Measurements from ENCODE around the gene TASOR. TPM values are rescaled to one million over a fixed set of nuclear protein-coding genes. Genes with fewer than 3 reads are reported as not detected.
A peak's percentile ranks its signal among the peaks of the same experiment; 100 is the strongest.

Gene TASOR
- 25.1 TPM for polyA plus RNA-seq (2013, experiment 1 of 2)
- 24.2 TPM for polyA plus RNA-seq (2013, experiment 2 of 2)

DNA sequence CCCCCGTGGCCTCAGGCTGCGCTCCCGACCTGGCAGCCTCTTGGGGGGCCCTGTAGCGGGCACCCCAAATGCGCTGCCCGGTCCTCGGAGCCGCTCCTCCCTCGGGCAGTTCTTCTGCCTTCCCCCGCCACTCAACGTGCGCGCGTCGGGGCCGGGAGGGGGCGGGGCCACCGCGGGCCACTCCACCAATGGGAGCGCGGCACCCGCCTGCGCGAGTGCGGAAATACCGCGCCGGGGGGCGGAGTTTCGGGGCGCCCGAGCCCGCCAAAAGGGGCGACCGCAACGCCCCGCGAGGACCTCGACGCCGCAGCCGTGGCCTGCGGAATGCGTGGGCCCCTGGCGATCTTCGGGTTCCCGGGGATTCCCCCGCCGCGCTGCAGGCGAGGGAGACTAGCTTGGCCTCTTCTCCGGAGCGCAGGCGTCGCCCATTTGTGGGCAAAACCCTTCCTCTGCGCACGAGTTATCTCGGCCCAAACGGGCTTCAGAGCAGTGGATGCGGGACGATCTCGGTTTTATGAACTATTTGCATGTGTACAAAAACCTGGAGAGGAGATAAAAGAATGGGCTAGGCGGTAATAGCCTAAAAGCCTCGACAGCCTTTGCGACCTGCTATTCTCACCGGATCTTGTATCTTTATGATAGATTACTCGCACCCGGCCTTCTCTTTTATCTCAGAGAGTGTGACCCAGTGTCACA lies at the start of gene TASOR:
TSS of gene TASOR (minus strand) at position 144 of the 696 bp plus-strand sequence. CDS start 259 bp downstream, outside the sequence.
- peak within 1 kb of the TSS; percentile 97 for H4K91ac ChIP-seq (ENCODE audit: low read length)
- H3K27ac ChIP-seq (ENCODE audit: low read length, poor library complexity, severe bottlenecking): peak within 1 kb of the TSS; percentile 87
- H3K4me3 ChIP-seq (ENCODE audit: insufficient read depth in 1 of 2, low read depth in 1 of 2, low read length in 2 of 2): peak within 1 kb of the TSS; percentile 75 to 82
- H3K4ac ChIP-seq (ENCODE audit: low read depth in 1 of 2, low read length in 2 of 2): peak within 1 kb of the TSS; percentile 91 to 98
- WGBS: 33% methylated on average over 65 of the region's 68 CpGs
- no peak within 1 kb of the TSS for H2BK12ac ChIP-seq (ENCODE audit: low read length in 2 of 2)
- peaks cover 7% of the 10 kb centered on the region for H3K4me1 ChIP-seq (ENCODE audit: control insufficient read depth, insufficient read depth, low read depth, low read length)
- peak; percentile 76 for DNase-seq
- peak within 1 kb of the TSS; percentile 88 for H2BK120ac ChIP-seq (ENCODE audit: low read depth, low read length)
- H3K9ac ChIP-seq (ENCODE audit: low read length): peak within 1 kb of the TSS; percentile 99
- H3K23ac ChIP-seq (ENCODE audit: low read length in 2 of 2): no peak within 1 kb of the TSS
- H2BK15ac ChIP-seq (ENCODE audit: low read depth, poor library complexity, severe bottlenecking): peak within 1 kb of the TSS; percentile 95
- H2BK5ac ChIP-seq (ENCODE audit: low read depth, low read length, poor library complexity, severe bottlenecking): peak within 1 kb of the TSS; percentile 94
- H4K8ac ChIP-seq (ENCODE audit: low read length): peak within 1 kb of the TSS; percentile 96
- H3K36me3 ChIP-seq (ENCODE audit: control insufficient read depth in 1 of 2, insufficient read depth in 2 of 2, low read depth in 1 of 2, low read length in 2 of 2): peaks cover 0 to 15% of the 10 kb centered on the region in 2 experiments
- no peaks in the 10 kb centered on the region for H3K9me3 ChIP-seq (ENCODE audit: control insufficient read depth, low read length)
- H3K27me3 ChIP-seq (ENCODE audit: control insufficient read depth in 1 of 2, insufficient read depth in 1 of 2, low read length in 2 of 2): no peaks in the 10 kb centered on the region
- H3K79me1 ChIP-seq (replicated peaks; ENCODE audit: low read length, poor library complexity, severe bottlenecking): peaks cover 5% of the 10 kb centered on the region
- no peak within 1 kb of the TSS for H2AK5ac ChIP-seq (ENCODE audit: low read length, severe bottlenecking)
- peak within 1 kb of the TSS; percentile 73 for H2AFZ ChIP-seq (ENCODE audit: low read depth, low read length)
- H3K4me2 ChIP-seq (ENCODE audit: low read length, poor library complexity, severe bottlenecking): peak within 1 kb of the TSS; percentile 59
- H3K18ac ChIP-seq (ENCODE audit: low read depth in 1 of 2, low read length in 2 of 2): peak within 1 kb of the TSS; percentile 96 to 99
- peak within 1 kb of the TSS; percentile 44 to 93 for H3K14ac ChIP-seq (ENCODE audit: low read length in 2 of 2)

DNA sequence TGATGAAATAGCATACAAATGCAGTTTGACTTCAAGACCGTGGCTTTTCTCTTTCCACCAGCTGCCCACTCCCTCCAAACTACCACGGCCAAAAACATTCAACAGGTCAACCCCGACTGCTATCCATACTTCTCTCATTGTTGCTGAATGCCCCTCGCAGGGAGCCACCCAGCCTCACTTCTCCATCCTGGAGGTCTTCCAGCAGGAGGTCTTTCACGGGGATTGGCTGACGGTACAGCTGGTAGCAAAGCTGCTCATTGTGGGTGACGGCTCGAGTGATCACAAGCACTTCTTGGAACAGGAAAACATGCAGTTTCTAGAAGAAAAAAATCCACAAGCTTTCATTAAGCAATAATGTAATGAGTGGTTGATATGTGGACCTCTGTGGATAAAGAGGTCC lies 49.0 kb upstream of the TASOR start:
- no peak overlapping the region for H3K27ac ChIP-seq (ENCODE audit: low read length, poor library complexity, severe bottlenecking)
- WGBS: 98% methylated on average over 8 of the region's 8 CpGs
- no peak overlapping the region for H2BK120ac ChIP-seq (ENCODE audit: low read depth, low read length)
- no peak overlapping the region for H2AFZ ChIP-seq (ENCODE audit: low read depth, low read length)
- H3K14ac ChIP-seq (ENCODE audit: low read length in 2 of 2): no peak overlapping the region
- no peak overlapping the region for H4K91ac ChIP-seq (ENCODE audit: low read length)
- no peaks in the 10 kb centered on the region for H3K4me1 ChIP-seq (ENCODE audit: control insufficient read depth, insufficient read depth, low read depth, low read length)
- H2BK5ac ChIP-seq (ENCODE audit: low read depth, low read length, poor library complexity, severe bottlenecking): no peak overlapping the region
- no peaks in the 10 kb centered on the region for H3K9me3 ChIP-seq (ENCODE audit: control insufficient read depth, low read length)
- peaks cover 0 to 72% of the 10 kb centered on the region in 2 experiments for H3K36me3 ChIP-seq (ENCODE audit: control insufficient read depth in 1 of 2, insufficient read depth in 2 of 2, low read depth in 1 of 2, low read length in 2 of 2)
- no peak overlapping the region for H2BK15ac ChIP-seq (ENCODE audit: low read depth, poor library complexity, severe bottlenecking)
- no peak overlapping the region for H2BK12ac ChIP-seq (ENCODE audit: low read length in 2 of 2)
- no peaks in the 10 kb centered on the region for H3K79me1 ChIP-seq (replicated peaks; ENCODE audit: low read length, poor library complexity, severe bottlenecking)
- H3K4ac ChIP-seq (ENCODE audit: low read depth in 1 of 2, low read length in 2 of 2): no peak overlapping the region
- H4K8ac ChIP-seq (ENCODE audit: low read length): no peak overlapping the region
- no peak overlapping the region for H3K18ac ChIP-seq (ENCODE audit: low read depth in 1 of 2, low read length in 2 of 2)
- H3K4me2 ChIP-seq (ENCODE audit: low read length, poor library complexity, severe bottlenecking): no peak overlapping the region
- no peak for DNase-seq
- H3K9ac ChIP-seq (ENCODE audit: low read length): no peak overlapping the region
- H3K23ac ChIP-seq (ENCODE audit: low read length in 2 of 2): no peak overlapping the region
- no peaks in the 10 kb centered on the region for H3K27me3 ChIP-seq (ENCODE audit: control insufficient read depth in 1 of 2, insufficient read depth in 1 of 2, low read length in 2 of 2)
- H3K4me3 ChIP-seq (ENCODE audit: insufficient read depth in 1 of 2, low read depth in 1 of 2, low read length in 2 of 2): no peak overlapping the region
- H2AK5ac ChIP-seq (ENCODE audit: low read length, severe bottlenecking): no peak overlapping the region

GRCh38 chr3:56725175-56725574 lies 42.1 kb upstream of the TASOR start:
- Histone ChIP-seq H2BK12ac (ENCODE audit: low read length in 2 of 2) (no peak overlapping the region), H3K4ac (ENCODE audit: low read depth in 1 of 2, low read length in 2 of 2) (no peak overlapping the region), H3K18ac (ENCODE audit: low read depth in 1 of 2, low read length in 2 of 2) (no peak overlapping the region), H2BK120ac (ENCODE audit: low read depth, low read length) (no peak overlapping the region), H2AK5ac (ENCODE audit: low read length, severe bottlenecking) (no peak overlapping the region), H3K14ac (ENCODE audit: low read length in 2 of 2) (no peak overlapping the region), H2BK5ac (ENCODE audit: low read depth, low read length, poor library complexity, severe bottlenecking) (no peak overlapping the region), H3K79me1 (replicated peaks; ENCODE audit: low read length, poor library complexity, severe bottlenecking) (no peaks in the 10 kb centered on the region), H4K91ac (ENCODE audit: low read length) (no peak overlapping the region), H2AFZ (ENCODE audit: low read depth, low read length) (no peak overlapping the region), H2BK15ac (ENCODE audit: low read depth, poor library complexity, severe bottlenecking) (no peak overlapping the region), H3K4me3 (ENCODE audit: insufficient read depth in 1 of 2, low read depth in 1 of 2, low read length in 2 of 2) (no peak overlapping the region), H3K27me3 (ENCODE audit: control insufficient read depth in 1 of 2, insufficient read depth in 1 of 2, low read length in 2 of 2) (no peaks in the 10 kb centered on the region), H3K23ac (ENCODE audit: low read length in 2 of 2) (no peak overlapping the region), H3K4me1 (ENCODE audit: control insufficient read depth, insufficient read depth, low read depth, low read length) (no peaks in the 10 kb centered on the region), H3K9ac (ENCODE audit: low read length) (no peak overlapping the region), H3K4me2 (ENCODE audit: low read length, poor library complexity, severe bottlenecking) (no peak overlapping the region), H3K9me3 (ENCODE audit: control insufficient read depth, low read length) (no peaks in the 10 kb centered on the region), H3K27ac (ENCODE audit: low read length, poor library complexity, severe bottlenecking) (no peak overlapping the region), H3K36me3 (ENCODE audit: control insufficient read depth in 1 of 2, insufficient read depth in 2 of 2, low read depth in 1 of 2, low read length in 2 of 2) (peaks cover 0 to 76% of the 10 kb centered on the region in 2 experiments), H4K8ac (ENCODE audit: low read length) (no peak overlapping the region)
- WGBS: 93% methylated on average over 3 of the region's 3 CpGs
- DNase-seq: no peak

DNA sequence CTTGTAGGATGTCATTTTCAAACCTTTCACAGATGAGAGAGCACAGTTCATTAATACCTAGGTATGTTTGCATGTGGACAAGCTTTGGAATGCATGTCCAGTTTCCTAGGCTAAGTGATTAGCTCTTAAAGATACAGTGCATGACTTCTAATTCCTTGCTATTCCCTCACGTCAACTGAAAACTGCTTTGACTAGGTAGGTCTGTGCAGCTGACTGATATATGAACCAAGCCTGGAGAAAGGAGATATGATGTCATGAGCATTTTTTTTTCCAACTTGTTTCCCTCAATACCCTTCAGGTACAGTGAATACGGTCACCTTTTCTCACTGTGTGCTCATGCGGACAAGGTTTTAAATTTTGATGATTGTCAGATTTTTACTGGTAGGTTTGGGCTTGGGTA lies 41.6 kb upstream of the TASOR start:
- H3K18ac ChIP-seq (ENCODE audit: low read depth in 1 of 2, low read length in 2 of 2): no peak overlapping the region
- 95% methylated on average over 3 of the region's 3 CpGs for whole genome bisulfite sequencing
- H3K14ac ChIP-seq (ENCODE audit: low read length in 2 of 2): no peak overlapping the region
- H3K36me3 ChIP-seq (ENCODE audit: control insufficient read depth in 1 of 2, insufficient read depth in 2 of 2, low read depth in 1 of 2, low read length in 2 of 2): peaks cover 0 to 71% of the 10 kb centered on the region in 2 experiments
- H3K23ac ChIP-seq (ENCODE audit: low read length in 2 of 2): no peak overlapping the region
- no peak overlapping the region for H3K9ac ChIP-seq (ENCODE audit: low read length)
- no peak overlapping the region for H2BK120ac ChIP-seq (ENCODE audit: low read depth, low read length)
- H3K9me3 ChIP-seq (ENCODE audit: control insufficient read depth, low read length): no peaks in the 10 kb centered on the region
- no peaks in the 10 kb centered on the region for H3K79me1 ChIP-seq (replicated peaks; ENCODE audit: low read length, poor library complexity, severe bottlenecking)
- H2AFZ ChIP-seq (ENCODE audit: low read depth, low read length): no peak overlapping the region
- H4K8ac ChIP-seq (ENCODE audit: low read length): no peak overlapping the region
- no peak overlapping the region for H2BK12ac ChIP-seq (ENCODE audit: low read length in 2 of 2)
- no peak overlapping the region for H4K91ac ChIP-seq (ENCODE audit: low read length)
- no peak for DNase-seq
- H3K4me2 ChIP-seq (ENCODE audit: low read length, poor library complexity, severe bottlenecking): no peak overlapping the region
- H2AK5ac ChIP-seq (ENCODE audit: low read length, severe bottlenecking): no peak overlapping the region
- no peak overlapping the region for H3K4me3 ChIP-seq (ENCODE audit: insufficient read depth in 1 of 2, low read depth in 1 of 2, low read length in 2 of 2)
- no peaks in the 10 kb centered on the region for H3K4me1 ChIP-seq (ENCODE audit: control insufficient read depth, insufficient read depth, low read depth, low read length)
- no peak overlapping the region for H2BK5ac ChIP-seq (ENCODE audit: low read depth, low read length, poor library complexity, severe bottlenecking)
- no peak overlapping the region for H3K4ac ChIP-seq (ENCODE audit: low read depth in 1 of 2, low read length in 2 of 2)
- H2BK15ac ChIP-seq (ENCODE audit: low read depth, poor library complexity, severe bottlenecking): no peak overlapping the region
- H3K27ac ChIP-seq (ENCODE audit: low read length, poor library complexity, severe bottlenecking): no peak overlapping the region
- no peaks in the 10 kb centered on the region for H3K27me3 ChIP-seq (ENCODE audit: control insufficient read depth in 1 of 2, insufficient read depth in 1 of 2, low read length in 2 of 2)
